Nephron progenitor cell (in vitro differentiated cells): ENCODE measurements around the gene FDXACB1.

Source experiments
- DNase-seq: peaks from one replicate; pipeline ENCODE4 v3.0.0; 2021
- H3K27ac Mint-ChIP-seq: 2 replicates; pipeline ENCODE4 v1.8.0; 2021; ENCODE audit warnings: mild to moderate bottlenecking, moderate library complexity, mixed read lengths
- H3K27me3 Mint-ChIP-seq: 2 replicates; pipeline ENCODE4 v1.8.0; 2021; ENCODE audit warnings: mild to moderate bottlenecking, low read depth, mixed read lengths; ENCODE audit not compliant: poor library complexity
- H3K36me3 Mint-ChIP-seq: 2 replicates; pipeline ENCODE4 v1.8.0; 2021; ENCODE audit warnings: low read depth, mixed read lengths
- H3K4me1 Mint-ChIP-seq: 2 replicates; pipeline ENCODE4 v1.8.0; 2021; ENCODE audit warnings: mixed read lengths
- H3K4me3 Mint-ChIP-seq: 2 replicates; pipeline ENCODE4 v1.8.0; 2021; ENCODE audit warnings: mild to moderate bottlenecking, moderate library complexity, mixed read lengths
- H3K9me3 Mint-ChIP-seq: 2 replicates; pipeline ENCODE4 v1.8.0; 2021; ENCODE audit warnings: mild to moderate bottlenecking, moderate library complexity, mixed read lengths
- TF ChIP-seq, protein P1 (sequence below): fragments of 200-600 bp; sonication (generic); IDR thresholded peaks from 2 replicates; pipeline ENCODE4 v1.5.0; 2021; ENCODE audit warnings: antibody characterized with exemption

FDXACB1 gene

DNA sequence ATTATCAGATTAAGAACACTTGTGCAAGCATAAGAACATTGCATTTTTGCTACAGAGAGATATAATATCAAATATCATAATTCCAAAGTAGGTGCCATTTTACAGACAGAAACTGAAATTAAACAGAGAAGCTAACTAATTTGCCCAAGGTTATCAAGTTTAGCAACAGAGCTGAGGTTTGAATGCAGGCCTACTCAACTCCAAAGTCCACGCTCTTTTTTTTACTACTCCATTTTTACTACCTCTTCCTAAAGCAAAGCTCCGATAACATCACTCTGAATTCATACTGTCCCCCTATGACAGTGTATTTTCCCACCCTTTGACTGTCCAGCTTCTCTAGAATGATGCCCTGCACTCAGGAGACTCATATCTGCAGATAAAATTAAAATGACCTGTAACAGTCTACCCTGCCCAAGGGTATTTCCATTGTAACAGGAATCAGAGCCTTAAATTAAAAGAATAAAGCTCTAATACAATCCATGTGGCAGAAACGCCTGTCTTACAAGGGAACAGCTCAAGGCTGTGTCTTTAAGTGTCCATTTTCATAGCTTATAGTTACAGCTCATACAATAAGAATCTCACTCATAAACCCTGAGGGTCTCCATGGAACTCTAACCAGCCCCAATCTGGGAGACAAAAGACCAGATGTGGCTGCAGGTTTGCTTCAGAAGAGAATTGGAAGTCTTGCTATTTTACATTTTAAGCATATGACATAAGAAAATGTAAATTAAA, 44.4 kb downstream of the FDXACB1 start:
- Mint-ChIP-seq H3K27ac (no peak overlapping the region), H3K36me3 (peaks cover 29% of the 10 kb centered on the region), H3K9me3 (no peaks in the 10 kb centered on the region), H3K4me3 (no peak overlapping the region), H3K4me1 (no peaks in the 10 kb centered on the region), H3K27me3 (no peaks in the 10 kb centered on the region)
- no peak for DNase-seq
- TF ChIP-seq, protein P1, sequence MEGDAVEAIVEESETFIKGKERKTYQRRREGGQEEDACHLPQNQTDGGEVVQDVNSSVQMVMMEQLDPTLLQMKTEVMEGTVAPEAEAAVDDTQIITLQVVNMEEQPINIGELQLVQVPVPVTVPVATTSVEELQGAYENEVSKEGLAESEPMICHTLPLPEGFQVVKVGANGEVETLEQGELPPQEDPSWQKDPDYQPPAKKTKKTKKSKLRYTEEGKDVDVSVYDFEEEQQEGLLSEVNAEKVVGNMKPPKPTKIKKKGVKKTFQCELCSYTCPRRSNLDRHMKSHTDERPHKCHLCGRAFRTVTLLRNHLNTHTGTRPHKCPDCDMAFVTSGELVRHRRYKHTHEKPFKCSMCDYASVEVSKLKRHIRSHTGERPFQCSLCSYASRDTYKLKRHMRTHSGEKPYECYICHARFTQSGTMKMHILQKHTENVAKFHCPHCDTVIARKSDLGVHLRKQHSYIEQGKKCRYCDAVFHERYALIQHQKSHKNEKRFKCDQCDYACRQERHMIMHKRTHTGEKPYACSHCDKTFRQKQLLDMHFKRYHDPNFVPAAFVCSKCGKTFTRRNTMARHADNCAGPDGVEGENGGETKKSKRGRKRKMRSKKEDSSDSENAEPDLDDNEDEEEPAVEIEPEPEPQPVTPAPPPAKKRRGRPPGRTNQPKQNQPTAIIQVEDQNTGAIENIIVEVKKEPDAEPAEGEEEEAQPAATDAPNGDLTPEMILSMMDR: no peak

DNA sequence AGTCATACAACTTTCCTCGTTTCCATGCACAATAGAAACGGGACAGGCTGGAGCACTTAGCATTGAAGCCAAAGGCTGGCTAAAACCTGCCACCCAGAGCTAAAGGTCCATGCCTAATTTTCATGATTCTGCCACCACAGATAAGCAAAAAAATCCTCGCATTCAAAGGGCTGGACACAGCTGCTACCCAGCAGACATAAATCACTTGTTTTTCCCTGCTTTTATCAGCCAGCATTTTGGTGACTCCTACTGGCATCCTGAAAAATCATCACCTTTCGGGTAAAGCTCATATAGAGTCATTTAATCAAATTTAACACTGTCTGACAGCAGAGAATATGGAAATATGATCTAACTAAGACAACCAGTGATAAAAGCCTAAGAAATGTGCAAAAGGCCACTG, 45.4 kb downstream of the FDXACB1 start:
- Mint-ChIP-seq H3K27ac (no peak overlapping the region), H3K9me3 (no peaks in the 10 kb centered on the region), H3K27me3 (no peaks in the 10 kb centered on the region), H3K4me3 (no peak overlapping the region), H3K36me3 (peaks cover 33% of the 10 kb centered on the region), H3K4me1 (no peaks in the 10 kb centered on the region)
- DNase-seq: no peak
- TF ChIP-seq, protein P1: no peak

DNA sequence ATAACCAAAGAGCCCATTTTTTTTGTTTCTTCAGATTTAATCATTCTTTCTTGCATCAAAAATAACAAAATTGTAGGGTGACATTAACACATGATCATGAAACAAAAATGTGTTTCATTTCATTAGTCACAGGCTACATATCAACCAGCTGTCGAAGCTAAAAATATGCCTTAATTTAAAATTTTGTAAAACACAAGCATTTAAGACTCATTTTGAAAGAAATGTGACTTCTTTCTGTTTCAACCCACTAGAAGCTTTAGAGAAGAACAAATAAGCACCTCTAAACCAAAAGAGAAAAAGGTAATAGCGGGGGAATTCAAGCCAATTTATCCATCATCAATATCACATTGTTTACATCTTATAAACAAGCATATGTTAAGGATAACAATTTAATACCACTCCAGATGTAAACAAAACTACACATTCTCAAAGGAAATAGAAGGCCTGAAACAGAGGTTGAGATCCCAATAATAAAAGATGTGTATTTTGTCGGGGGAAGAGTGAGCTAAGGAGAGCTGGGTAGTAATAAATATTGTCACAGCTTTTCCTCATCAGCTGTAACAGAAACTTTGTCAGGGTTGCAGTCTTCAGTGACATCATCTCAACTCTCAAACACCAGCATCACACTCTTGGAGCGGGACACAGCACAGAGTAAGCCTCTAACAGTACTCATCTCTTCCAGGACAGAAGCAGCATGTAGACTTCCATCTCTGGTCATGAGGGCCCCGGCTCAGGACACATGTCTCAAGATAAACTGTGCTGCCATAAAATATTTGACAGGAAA, 49.6 kb downstream of the FDXACB1 start:
- H3K27me3 Mint-ChIP-seq: no peaks in the 10 kb centered on the region
- TF ChIP-seq, protein P1: no peak
- H3K36me3 Mint-ChIP-seq: peaks cover 22% of the 10 kb centered on the region
- DNase-seq: no peak
- peaks cover 4% of the 10 kb centered on the region for H3K4me1 Mint-ChIP-seq
- H3K9me3 Mint-ChIP-seq: no peaks in the 10 kb centered on the region
- H3K4me3 Mint-ChIP-seq: no peak overlapping the region
- no peak overlapping the region for H3K27ac Mint-ChIP-seq

DNA sequence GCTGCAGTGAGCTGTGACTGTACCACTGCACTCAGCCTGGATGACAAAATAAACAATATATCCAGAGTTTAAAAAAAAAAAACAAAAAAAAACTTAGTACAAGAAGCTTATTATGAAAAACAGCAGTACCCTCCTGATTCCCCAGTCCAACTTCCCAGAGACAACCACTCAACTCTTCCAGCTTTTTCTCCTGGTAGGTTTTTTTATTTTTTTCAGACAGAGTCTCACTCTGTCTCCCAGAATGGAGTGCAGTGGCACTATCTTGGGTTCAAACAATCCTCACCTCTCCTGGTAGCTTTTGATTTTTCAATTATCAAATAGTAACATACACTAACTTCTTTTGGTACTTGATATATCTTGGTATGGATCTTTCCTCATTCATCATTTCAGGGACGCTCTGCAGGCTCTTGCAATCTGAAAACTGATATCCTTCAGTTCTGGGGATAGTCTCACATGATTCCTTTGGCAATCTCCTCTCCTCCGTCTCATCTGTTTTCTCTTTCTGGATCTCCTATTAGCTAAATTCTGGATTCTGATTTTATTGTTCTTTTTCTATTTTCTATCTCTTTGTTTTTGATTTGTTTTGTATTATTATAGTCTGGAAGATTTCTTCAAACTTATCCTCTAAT, 52.5 kb downstream of the FDXACB1 start:
- H3K36me3 Mint-ChIP-seq: peaks cover 29% of the 10 kb centered on the region
- H3K4me1 Mint-ChIP-seq: peaks cover 4% of the 10 kb centered on the region
- H3K9me3 Mint-ChIP-seq: no peaks in the 10 kb centered on the region
- no peaks in the 10 kb centered on the region for H3K27me3 Mint-ChIP-seq
- no peak for DNase-seq
- no peak overlapping the region for H3K4me3 Mint-ChIP-seq
- H3K27ac Mint-ChIP-seq: peak overlapping the region; percentile 13
- TF ChIP-seq, protein P1: no peak
